ENCODE data around the gene RARS1. TPM values are rescaled to one million over a fixed set of nuclear protein-coding genes. Genes with fewer than 3 reads are reported as not detected.
A peak's percentile ranks its signal among the peaks of the same experiment; 100 is the strongest.

Gene RARS1
- total and polyA plus RNA-seq, 7 experiments from 2014 or later = 21.3 to 110 (median 64.5) TPM

GRCh38 chr5:168477060-168477459 is 9.2 kb upstream of the RARS1 start:
- intact Hi-C loops (cut with micrococcal nuclease) = no loop called here
- H3K27ac ChIP-seq (ENCODE audit: low read depth, low read length) = no peak overlapping the region
- Mint-ChIP-seq H3K9me3 (no peaks in the 10 kb centered on the region), H3K27me3 (peaks cover 0 to 9% (median 0%) of the 10 kb centered on the region in 5 donors), H3K4me3 (no peak overlapping the region), H3K27ac (no peak overlapping the region), H3K36me3 (peaks cover 0 to 4% (median 0%) of the 10 kb centered on the region in 5 donors), H3K4me1 (peaks cover 0 to 8% (median 1%) of the 10 kb centered on the region in 7 donors)
- DNase-seq = no peak
- H3K27me3 ChIP-seq (ENCODE audit: control insufficient read depth in 2 of 2, insufficient read depth in 2 of 2, low read length in 2 of 2) = no peaks in the 10 kb centered on the region
- H3K36me3 ChIP-seq (ENCODE audit: control insufficient read depth in 2 of 3, insufficient read depth in 3 of 3, low read length in 3 of 3) = no peaks in the 10 kb centered on the region
- ChIA-PET POLR2A (no interaction called here), CTCF (interaction anchor here (0.6 kb wide), 1 partner anchor 11 kb away, joined by 3 read pairs; no protein-coding TSS in a partner anchor)
- no peak overlapping the region for H3K4me3 ChIP-seq (ENCODE audit: low read length)
- no peaks in the 10 kb centered on the region for H3K4me1 ChIP-seq (ENCODE audit: control insufficient read depth in 2 of 2, insufficient read depth in 2 of 2, low read length in 2 of 2)
- no peak for ATAC-seq
- no peaks in the 10 kb centered on the region for H3K9me3 ChIP-seq (ENCODE audit: control insufficient read depth in 2 of 3, low read length in 3 of 3)

GRCh38 chr5:168479166-168479565 is 7.1 kb upstream of the RARS1 start:
- Mint-ChIP-seq H3K9me3 (no peaks in the 10 kb centered on the region), H3K4me3 (no peak overlapping the region), H3K36me3 (peaks cover 0 to 4% (median 0%) of the 10 kb centered on the region in 5 donors), H3K27ac (no peak overlapping the region), H3K4me1 (peaks cover 0 to 8% (median 1%) of the 10 kb centered on the region in 7 donors), H3K27me3 (peaks cover 0 to 9% (median 3%) of the 10 kb centered on the region in 5 donors)
- Histone ChIP-seq H3K4me1 (ENCODE audit: control insufficient read depth in 2 of 2, insufficient read depth in 2 of 2, low read length in 2 of 2) (no peaks in the 10 kb centered on the region), H3K4me3 (ENCODE audit: low read length) (no peak overlapping the region), H3K27ac (ENCODE audit: low read depth, low read length) (no peak overlapping the region), H3K36me3 (ENCODE audit: control insufficient read depth in 2 of 3, insufficient read depth in 3 of 3, low read length in 3 of 3) (no peaks in the 10 kb centered on the region), H3K9me3 (ENCODE audit: control insufficient read depth in 2 of 3, low read length in 3 of 3) (no peaks in the 10 kb centered on the region), H3K27me3 (ENCODE audit: control insufficient read depth in 2 of 2, insufficient read depth in 2 of 2, low read length in 2 of 2) (no peaks in the 10 kb centered on the region)
- no peak for DNase-seq
- intact Hi-C loops (cut with micrococcal nuclease) = no loop called here
- CTCF ChIA-PET = no interaction called here
- POLR2A ChIA-PET = no interaction called here
- no peak for ATAC-seq

GRCh38 chr5:168480601-168481000 is 5.7 kb upstream of the RARS1 start:
- CTCF ChIA-PET = no interaction called here
- no peaks in the 10 kb centered on the region for H3K9me3 ChIP-seq (ENCODE audit: control insufficient read depth in 2 of 3, low read length in 3 of 3)
- Mint-ChIP-seq H3K4me1 (peaks cover 7 to 15% (median 7%) of the 10 kb centered on the region in 7 donors), H3K9me3 (no peaks in the 10 kb centered on the region), H3K27ac (no peak overlapping the region), H3K27me3 (peaks cover 0 to 9% (median 3%) of the 10 kb centered on the region in 5 donors), H3K4me3 (no peak overlapping the region), H3K36me3 (peaks cover 0 to 4% (median 0%) of the 10 kb centered on the region in 5 donors)
- no peak for DNase-seq
- no peak overlapping the region for H3K4me3 ChIP-seq (ENCODE audit: low read length)
- POLR2A ChIA-PET = no interaction called here
- no peak overlapping the region for H3K27ac ChIP-seq (ENCODE audit: low read depth, low read length)
- H3K36me3 ChIP-seq (ENCODE audit: control insufficient read depth in 2 of 3, insufficient read depth in 3 of 3, low read length in 3 of 3) = no peaks in the 10 kb centered on the region
- H3K27me3 ChIP-seq (ENCODE audit: control insufficient read depth in 2 of 2, insufficient read depth in 2 of 2, low read length in 2 of 2) = no peaks in the 10 kb centered on the region
- no peak for ATAC-seq
- peaks cover 0 to 3% of the 10 kb centered on the region in 2 donors for H3K4me1 ChIP-seq (ENCODE audit: control insufficient read depth in 2 of 2, insufficient read depth in 2 of 2, low read length in 2 of 2)
- intact Hi-C loops (cut with micrococcal nuclease) = loop anchor here in 1 of 2 donors (10.0 kb wide), 1 partner anchor 96 kb away; no protein-coding TSS in a partner anchor

GRCh38 chr5:168481330-168481788 is 4.9 kb upstream of the RARS1 start:
- H3K4me3 Mint-ChIP-seq = peak overlapping the region in 1 of 10 donors; percentile 20
- CTCF ChIA-PET = no interaction called here
- Histone ChIP-seq H3K4me3 (ENCODE audit: low read length) (no peak overlapping the region), H3K4me1 (ENCODE audit: control insufficient read depth in 2 of 2, insufficient read depth in 2 of 2, low read length in 2 of 2) (peaks cover 0 to 7% of the 10 kb centered on the region in 2 donors), H3K9me3 (ENCODE audit: control insufficient read depth in 2 of 3, low read length in 3 of 3) (no peaks in the 10 kb centered on the region), H3K27ac (ENCODE audit: low read depth, low read length) (no peak overlapping the region), H3K36me3 (ENCODE audit: control insufficient read depth in 2 of 3, insufficient read depth in 3 of 3, low read length in 3 of 3) (peaks cover 0 to 4% (median 0%) of the 10 kb centered on the region in 3 experiments), H3K27me3 (ENCODE audit: control insufficient read depth in 2 of 2, insufficient read depth in 2 of 2, low read length in 2 of 2) (no peaks in the 10 kb centered on the region)
- intact Hi-C loops (cut with micrococcal nuclease) = loop anchor here in 1 of 2 donors (10.0 kb wide), 1 partner anchor 97 kb away; no protein-coding TSS in a partner anchor
- no peaks in the 10 kb centered on the region for H3K9me3 Mint-ChIP-seq
- DNase-seq (no peak), ATAC-seq (no peak)
- peaks cover 0 to 9% (median 3%) of the 10 kb centered on the region in 5 donors for H3K27me3 Mint-ChIP-seq
- POLR2A ChIA-PET = no interaction called here
- H3K36me3 Mint-ChIP-seq = peaks cover 0 to 4% (median 0%) of the 10 kb centered on the region in 5 donors
- H3K4me1 Mint-ChIP-seq = peaks cover 13 to 22% (median 15%) of the 10 kb centered on the region in 7 donors
- no peak overlapping the region for H3K27ac Mint-ChIP-seq

GRCh38 chr5:168482361-168482760 is 3.9 kb upstream of the RARS1 start:
- Histone ChIP-seq H3K4me3 (ENCODE audit: low read length) (no peak overlapping the region), H3K9me3 (ENCODE audit: control insufficient read depth in 2 of 3, low read length in 3 of 3) (no peaks in the 10 kb centered on the region), H3K27me3 (ENCODE audit: control insufficient read depth in 2 of 2, insufficient read depth in 2 of 2, low read length in 2 of 2) (no peaks in the 10 kb centered on the region), H3K4me1 (ENCODE audit: control insufficient read depth in 2 of 2, insufficient read depth in 2 of 2, low read length in 2 of 2) (peaks cover 2 to 7% of the 10 kb centered on the region in 2 donors), H3K36me3 (ENCODE audit: control insufficient read depth in 2 of 3, insufficient read depth in 3 of 3, low read length in 3 of 3) (peaks cover 0 to 7% (median 0%) of the 10 kb centered on the region in 3 experiments), H3K27ac (ENCODE audit: low read depth, low read length) (no peak overlapping the region)
- CTCF ChIA-PET = no interaction called here
- peaks cover 0 to 4% (median 0%) of the 10 kb centered on the region in 5 donors for H3K36me3 Mint-ChIP-seq
- H3K27ac Mint-ChIP-seq = no peak overlapping the region
- intact Hi-C loops (cut with micrococcal nuclease) = loop anchor here in 1 of 2 donors (10.0 kb wide), 1 partner anchor 98 kb away; no protein-coding TSS in a partner anchor
- POLR2A ChIA-PET = no interaction called here
- no peak overlapping the region for H3K4me3 Mint-ChIP-seq
- DNase-seq (no peak), ATAC-seq (no peak)
- peaks cover 0 to 9% (median 3%) of the 10 kb centered on the region in 5 donors for H3K27me3 Mint-ChIP-seq
- no peaks in the 10 kb centered on the region for H3K9me3 Mint-ChIP-seq
- H3K4me1 Mint-ChIP-seq = peaks cover 17 to 30% (median 24%) of the 10 kb centered on the region in 7 donors

- no peak for DNase-seq
- CTCF ChIA-PET = no interaction called here
- Histone ChIP-seq H3K36me3 (ENCODE audit: control insufficient read depth in 2 of 3, insufficient read depth in 3 of 3, low read length in 3 of 3) (peaks cover 13 to 55% (median 19%) of the 10 kb centered on the region in 3 experiments), H3K4me3 (ENCODE audit: low read length) (no peak overlapping the region), H3K27ac (ENCODE audit: low read depth, low read length) (no peak overlapping the region), H3K9me3 (ENCODE audit: control insufficient read depth in 2 of 3, low read length in 3 of 3) (no peaks in the 10 kb centered on the region), H3K4me1 (ENCODE audit: control insufficient read depth in 2 of 2, insufficient read depth in 2 of 2, low read length in 2 of 2) (peaks cover 7% of the 10 kb centered on the region in 2 donors), H3K27me3 (ENCODE audit: control insufficient read depth in 2 of 2, insufficient read depth in 2 of 2, low read length in 2 of 2) (no peaks in the 10 kb centered on the region)
- no peaks in the 10 kb centered on the region for H3K9me3 Mint-ChIP-seq
- ATAC-seq = no peak
- H3K36me3 Mint-ChIP-seq = peaks cover 12 to 42% (median 29%) of the 10 kb centered on the region in 5 donors
- POLR2A ChIA-PET = interaction anchor here (0.6 to 2.9 kb wide), 2 partner anchors 91 to 1741 kb away, joined by 3 to 16 read pairs; partner anchors contain the start of gene PANK3
- no peaks in the 10 kb centered on the region for H3K27me3 Mint-ChIP-seq
- H3K4me1 Mint-ChIP-seq = peaks cover 32 to 56% (median 48%) of the 10 kb centered on the region in 7 donors
- no peak overlapping the region for H3K27ac Mint-ChIP-seq
- intact Hi-C loops (cut with micrococcal nuclease) = loop anchor here (5.0 to 10.0 kb wide), 2 partner anchors 104 to 1148 kb away; partner anchors contain the start of gene DOCK2 (in 1 of the 2)
- H3K4me3 Mint-ChIP-seq = peak overlapping the region in 1 of 10 donors; percentile 24
Measured at GRCh38 chr5:168489059-168489458, 2.8 kb downstream of the RARS1 start.

All from naive thymus-derived CD4-positive, alpha-beta T cell (primary cell).